Measurements from ENCODE around the gene AP1AR.

AP1AR gene

DNA sequence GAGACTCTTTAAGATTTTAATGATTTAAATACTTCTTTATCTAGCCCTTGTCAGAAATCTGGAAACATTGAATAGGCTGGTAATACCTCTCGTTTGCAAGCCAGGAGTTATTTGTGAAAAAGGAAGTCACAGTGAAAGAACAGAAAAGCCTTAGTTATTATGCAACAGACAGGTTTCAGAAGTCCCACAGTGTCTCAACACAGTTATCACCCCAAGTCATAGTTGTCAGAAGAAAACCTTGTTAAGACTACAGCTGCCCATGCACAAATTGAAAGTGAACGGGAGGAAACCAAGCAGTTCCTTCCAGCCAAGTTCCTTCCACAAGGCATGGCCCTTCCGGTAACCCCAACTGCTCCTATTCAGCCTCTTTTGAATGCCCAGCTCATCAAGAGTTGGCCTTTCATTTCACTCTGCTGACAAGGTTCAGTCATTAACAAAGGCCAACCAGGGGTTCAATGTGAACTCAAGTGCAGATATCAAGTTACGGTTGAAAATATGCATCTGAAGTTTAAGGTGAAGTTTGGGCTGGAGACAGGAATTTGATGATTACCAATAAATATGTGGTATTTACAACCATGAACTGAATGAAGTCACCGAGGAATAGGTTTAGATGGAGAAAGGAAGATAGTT, 81.1 kb downstream of the AP1AR start:
- no peak for DNase-seq (ENCODE audit: low read depth)

DNA sequence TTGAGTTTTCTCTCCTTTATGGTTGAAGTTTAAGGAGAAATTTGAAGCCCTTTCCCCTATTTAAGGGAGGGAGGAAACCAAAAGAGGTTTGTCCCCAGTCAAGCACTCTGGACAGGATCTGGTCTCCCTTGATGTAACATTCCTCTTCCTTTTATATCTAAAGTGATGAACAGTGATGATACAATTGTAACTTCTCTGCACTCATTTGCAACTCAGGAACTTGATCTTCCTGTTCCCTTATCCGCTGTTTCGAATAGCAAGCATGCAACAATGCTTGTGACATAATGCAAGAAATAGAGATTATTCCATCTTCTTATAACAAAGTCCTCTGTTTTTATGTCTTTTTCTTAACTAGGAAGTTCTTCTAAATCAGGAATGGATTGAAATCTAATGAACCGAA, 83.9 kb downstream of the AP1AR start:
- no peak for DNase-seq (ENCODE audit: low read depth)

DNA sequence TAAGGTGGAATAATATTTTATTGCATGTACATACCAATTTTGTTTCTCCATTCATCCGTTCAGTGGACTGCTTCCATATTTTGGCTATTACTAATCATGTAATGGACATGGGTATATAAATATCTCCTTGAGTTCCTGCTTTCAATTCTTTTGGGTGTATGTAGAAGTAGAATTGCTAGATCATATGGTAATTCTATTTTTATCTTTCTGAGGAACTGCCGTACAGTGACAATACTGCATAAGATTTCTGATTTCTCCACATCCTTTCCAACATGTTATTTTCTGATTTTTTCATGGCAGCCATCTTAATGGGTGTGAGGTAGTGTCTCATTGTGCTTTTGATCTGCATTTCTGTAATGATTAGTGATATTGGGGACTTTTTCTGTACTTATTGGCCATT, 84.8 kb downstream of the AP1AR start:
- no peak for DNase-seq (ENCODE audit: low read depth)

DNA sequence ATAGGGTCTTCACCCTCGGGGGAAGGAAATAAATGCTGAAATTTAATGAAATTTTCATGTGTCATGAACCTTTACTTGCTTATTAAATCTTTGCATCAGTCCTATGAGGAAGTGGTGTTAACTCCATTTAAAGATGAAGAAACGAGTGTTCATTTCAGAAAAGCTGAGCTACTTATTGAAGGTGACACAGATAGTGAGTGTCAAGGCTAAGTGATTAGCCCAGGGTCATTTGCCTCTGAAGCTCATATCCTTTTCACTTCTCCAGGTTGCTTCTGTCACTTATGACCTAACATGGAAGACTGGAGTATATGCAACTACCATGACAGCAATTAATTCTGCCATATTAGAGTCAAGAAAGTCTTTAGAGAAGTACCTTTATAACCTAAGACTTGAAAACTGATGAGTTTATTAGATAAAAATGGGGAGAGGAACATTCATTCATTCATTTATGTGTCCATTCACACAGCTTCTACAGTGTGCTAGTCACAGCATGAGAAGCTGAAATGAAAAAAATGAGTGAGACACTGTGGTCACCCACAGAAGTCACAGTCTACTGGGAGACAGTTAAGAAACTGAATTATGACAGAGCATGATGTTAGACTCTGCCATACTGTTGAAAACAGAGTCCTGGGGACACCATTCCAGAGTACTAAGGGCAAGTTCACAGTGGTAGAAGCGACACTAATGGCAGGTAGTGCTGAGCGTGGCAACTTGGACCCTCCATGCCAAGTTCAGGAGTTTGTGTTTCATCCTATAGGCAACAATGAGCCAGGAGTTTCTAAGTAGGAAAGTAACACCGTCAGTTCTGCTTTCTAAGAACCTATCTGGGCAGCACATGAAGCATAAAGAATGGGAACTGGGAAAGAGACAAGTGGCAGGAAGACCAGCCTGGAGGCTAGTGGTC, 86.9 kb downstream of the AP1AR start:
- DNase-seq (ENCODE audit: low read depth), result no peak

Measured in fibroblast of the conjunctiva (primary cell).